Activated CD4-positive, alpha-beta T cell treated with anti-CD3 and anti-CD28 coated beads, Interleukin-2, amount 50 U/mL, for 4 hours (primary cell): Measurements from ENCODE around the gene HSPA4L.

Experiments used
- DNase-seq, 2 experiments: peaks; one replicate each; pipeline ENCODE4 v3.0.0-alpha.2; 2020

HSPA4L gene

GRCh38 chr4:127782275-127783025, at the start of gene HSPA4L:
Gene HSPA4L, plus strand, starts transcription at chr4:127782322. Its CDS starts 229 bp downstream, at chr4:127782551.
- DNase-seq: peak; percentile 1 to 5

- DNase-seq: no peak
Measured at GRCh38 chr4:127732623-127733328, 49.3 kb upstream of the HSPA4L start.

GRCh38 chr4:127734976-127735375, 47.1 kb upstream of the HSPA4L start:
- no peak for DNase-seq

- no peak for DNase-seq
Measured at GRCh38 chr4:127737295-127737694, 44.8 kb upstream of the HSPA4L start.

- DNase-seq: no peak
Measured at GRCh38 chr4:127741247-127741646, 40.9 kb upstream of the HSPA4L start.

- DNase-seq: no peak
Measured at GRCh38 chr4:127747883-127748282, 34.2 kb upstream of the HSPA4L start.

GRCh38 chr4:127748957-127749356, 33.2 kb upstream of the HSPA4L start:
- no peak for DNase-seq

- DNase-seq: no peak
Measured at GRCh38 chr4:127756906-127757305, 25.2 kb upstream of the HSPA4L start.

GRCh38 chr4:127759228-127759820, 22.8 kb upstream of the HSPA4L start:
- no peak for DNase-seq

GRCh38 chr4:127759893-127760292, 22.2 kb upstream of the HSPA4L start:
- no peak for DNase-seq

GRCh38 chr4:127771535-127772275, 10.4 kb upstream of the HSPA4L start:
- no peak for DNase-seq

GRCh38 chr4:127772769-127773671, 9.1 kb upstream of the HSPA4L start:
- no peak for DNase-seq

- DNase-seq: no peak
Measured at GRCh38 chr4:127775843-127776242, 6.3 kb upstream of the HSPA4L start.

- no peak for DNase-seq
Measured at GRCh38 chr4:127776620-127777019, 5.5 kb upstream of the HSPA4L start.

GRCh38 chr4:127777487-127777886, 4.6 kb upstream of the HSPA4L start:
- no peak for DNase-seq

- no peak for DNase-seq
Measured at GRCh38 chr4:127778102-127778501, 4.0 kb upstream of the HSPA4L start.

GRCh38 chr4:127780598-127780997, 1.5 kb upstream of the HSPA4L start:
- DNase-seq: no peak

- no peak for DNase-seq
Measured at GRCh38 chr4:127781300-127782024, 660 bp upstream of the HSPA4L start.

- no peak for DNase-seq
Measured at GRCh38 chr4:127782025-127782274, 172 bp upstream of the HSPA4L start.

GRCh38 chr4:127783026-127783769, 1.1 kb downstream of the HSPA4L start:
- no peak for DNase-seq
